NCI-H2107 treated with DMSO at 0.1 percent for 48 hours (cell line): Measurements from ENCODE around the gene RBMS1.

Experiments
- DNase-seq: peaks from one replicate; lab custom pipeline; 2025; ENCODE audit not compliant: unreplicated experiment; lab: John Stamatoyannopoulos, UW

RBMS1 gene, protein sequence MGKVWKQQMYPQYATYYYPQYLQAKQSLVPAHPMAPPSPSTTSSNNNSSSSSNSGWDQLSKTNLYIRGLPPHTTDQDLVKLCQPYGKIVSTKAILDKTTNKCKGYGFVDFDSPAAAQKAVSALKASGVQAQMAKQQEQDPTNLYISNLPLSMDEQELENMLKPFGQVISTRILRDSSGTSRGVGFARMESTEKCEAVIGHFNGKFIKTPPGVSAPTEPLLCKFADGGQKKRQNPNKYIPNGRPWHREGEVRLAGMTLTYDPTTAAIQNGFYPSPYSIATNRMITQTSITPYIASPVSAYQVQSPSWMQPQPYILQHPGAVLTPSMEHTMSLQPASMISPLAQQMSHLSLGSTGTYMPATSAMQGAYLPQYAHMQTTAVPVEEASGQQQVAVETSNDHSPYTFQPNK

DNA sequence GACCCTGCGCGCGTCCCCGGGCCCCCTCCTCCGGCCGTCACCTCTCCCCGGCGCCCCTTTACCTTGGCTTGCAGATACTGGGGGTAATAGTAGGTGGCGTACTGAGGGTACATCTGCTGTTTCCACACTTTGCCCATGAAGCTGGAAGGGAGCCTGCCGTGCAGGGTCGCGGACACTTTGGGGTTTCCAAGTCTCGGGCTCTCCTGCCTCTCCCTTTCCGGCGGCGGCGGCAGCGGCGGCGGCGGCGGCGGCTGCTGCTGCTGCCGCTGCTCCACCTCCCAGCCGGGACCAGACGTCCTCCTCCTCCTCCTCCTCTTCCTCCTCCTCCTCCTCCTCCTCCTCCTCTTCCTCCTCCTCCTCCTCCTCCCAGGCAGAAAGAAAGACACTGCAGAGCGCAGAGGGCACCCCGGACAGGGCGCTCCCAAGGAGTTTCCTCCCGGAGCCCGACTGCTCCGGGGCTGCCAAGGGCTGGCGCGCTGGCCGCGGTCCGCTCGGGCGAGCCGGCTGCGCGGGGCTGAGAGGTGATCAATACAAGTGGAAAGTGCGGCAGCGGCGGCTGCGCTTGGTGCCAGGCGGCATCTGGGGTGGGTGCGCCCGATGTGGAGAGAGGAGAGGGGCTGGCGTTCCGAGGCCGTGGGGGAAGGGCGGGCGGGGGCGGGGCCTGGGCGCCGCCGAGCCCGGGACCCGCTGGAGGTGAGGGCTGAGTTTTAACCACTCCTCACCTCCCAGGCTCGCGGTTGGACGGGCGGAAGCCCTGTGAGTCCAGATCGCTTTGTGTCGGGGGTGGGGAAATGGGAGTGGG, at the start of gene RBMS1:
TSS of gene RBMS1 (minus strand) at position 581 of the 802 bp plus-strand sequence. CDS start at position 137, 444 bp downstream.
- no peak for DNase-seq

DNA sequence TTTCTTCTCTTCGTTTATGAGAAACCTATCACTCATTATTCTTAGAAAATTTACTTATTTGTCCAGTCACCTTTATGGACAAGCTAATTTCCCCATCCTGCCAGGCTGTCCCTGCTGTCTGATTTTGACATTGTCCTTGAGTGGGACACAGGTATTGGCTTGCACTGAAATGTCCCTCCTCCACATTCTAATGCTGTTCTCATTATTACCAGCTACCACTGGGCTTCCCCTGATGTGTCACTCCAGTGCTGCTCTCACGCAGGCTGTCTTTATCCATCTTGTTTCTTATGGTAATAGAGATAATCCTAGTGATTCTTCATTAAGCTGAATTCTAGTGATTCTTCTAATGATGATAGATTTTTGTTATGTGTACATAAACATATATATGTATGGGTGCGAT, 48.1 kb upstream of the RBMS1 start:
- no peak for DNase-seq

DNA sequence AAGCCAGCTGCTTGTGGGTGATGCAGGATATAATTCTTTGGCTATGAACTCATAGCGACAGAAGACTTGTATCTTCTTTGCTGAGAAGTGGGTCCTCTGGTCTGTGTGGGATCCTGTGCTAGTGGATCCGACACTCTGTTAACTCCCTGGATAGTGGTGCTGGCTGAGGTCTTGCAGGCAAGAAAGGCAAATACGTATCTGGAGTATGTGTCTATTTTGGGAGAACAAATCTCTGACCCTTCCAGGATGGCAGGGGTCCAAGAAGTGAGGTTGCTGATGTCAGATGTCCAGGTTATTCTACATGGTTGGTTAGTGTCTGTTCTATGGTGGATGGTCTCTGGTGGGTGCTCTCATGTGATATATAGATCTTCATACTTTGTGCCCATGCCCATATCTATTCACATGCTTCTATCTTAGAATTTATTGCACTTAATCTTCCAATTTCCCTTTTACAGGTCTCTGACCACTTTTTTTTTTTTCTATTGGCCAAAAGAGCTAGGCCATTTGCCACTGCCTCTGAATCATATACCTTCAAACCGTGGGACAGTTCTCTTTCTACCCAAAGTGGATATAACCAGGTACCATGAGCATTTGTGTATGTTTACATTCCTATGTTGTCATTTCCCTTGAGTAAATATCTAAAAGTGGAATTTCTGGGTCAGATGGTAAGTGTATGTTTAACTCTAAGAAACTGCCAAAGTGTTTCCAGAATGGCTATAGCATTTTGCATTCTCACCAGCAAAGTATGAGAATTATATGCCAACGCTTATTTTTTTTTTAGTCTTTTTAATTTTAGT, 45.1 kb upstream of the RBMS1 start:
- DNase-seq = no peak

DNA sequence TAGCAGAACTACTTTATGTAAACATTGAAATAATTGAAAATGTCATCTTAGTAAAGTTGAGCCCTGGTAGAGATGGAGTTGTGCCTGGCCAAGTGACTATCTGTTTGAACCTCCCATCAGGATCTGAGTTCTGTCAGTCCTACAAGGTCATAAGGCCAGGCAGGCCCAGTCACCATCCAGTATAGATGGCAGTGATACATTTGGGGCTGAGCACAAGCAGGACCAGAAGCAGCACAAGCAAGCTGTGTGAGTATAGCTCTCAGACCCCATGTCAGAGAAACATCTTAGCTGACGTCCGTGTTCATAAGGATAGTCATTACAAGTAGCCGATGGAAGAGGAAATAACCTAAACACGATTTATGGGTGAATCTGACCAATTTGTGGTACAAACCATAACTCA, 44.5 kb upstream of the RBMS1 start:
- DNase-seq = no peak

DNA sequence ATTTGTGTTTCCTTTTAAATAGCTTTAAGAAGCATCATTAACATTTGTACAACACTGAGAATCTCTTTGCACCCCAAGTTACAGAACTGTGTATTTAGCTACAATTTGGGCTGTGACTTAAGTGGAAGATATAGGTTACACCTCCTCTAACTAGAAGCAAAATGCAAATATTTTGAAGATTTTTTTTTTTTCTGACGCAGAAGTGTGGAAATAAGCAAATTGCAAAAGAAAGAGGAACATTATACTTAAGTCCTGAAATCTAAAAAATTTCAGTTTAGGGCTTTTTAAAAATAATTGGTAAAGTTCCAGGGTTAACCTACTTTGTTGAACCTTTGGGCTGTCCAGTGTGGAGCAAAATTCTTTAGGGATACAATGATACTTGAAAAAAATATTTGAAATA, 41.4 kb upstream of the RBMS1 start:
- DNase-seq = no peak

DNA sequence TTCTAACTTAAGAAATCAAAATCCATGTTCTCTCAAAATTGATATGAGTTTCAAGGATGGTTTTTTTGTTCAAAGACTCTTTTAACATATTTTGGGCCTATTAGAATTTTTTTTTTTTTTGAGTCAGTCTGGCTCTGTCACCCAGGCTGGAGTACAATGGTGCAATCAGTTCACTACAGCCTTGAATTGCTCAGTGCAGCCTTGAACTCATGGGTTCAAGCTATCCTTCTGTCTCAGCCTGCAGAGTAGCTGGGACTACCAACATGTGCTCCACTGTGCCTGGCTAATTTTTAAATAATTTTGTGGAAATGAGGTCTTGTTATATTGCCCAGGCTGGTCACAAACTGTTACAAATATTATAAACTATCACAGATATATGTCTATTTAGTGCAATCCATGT, 40.6 kb upstream of the RBMS1 start:
- no peak for DNase-seq

DNA sequence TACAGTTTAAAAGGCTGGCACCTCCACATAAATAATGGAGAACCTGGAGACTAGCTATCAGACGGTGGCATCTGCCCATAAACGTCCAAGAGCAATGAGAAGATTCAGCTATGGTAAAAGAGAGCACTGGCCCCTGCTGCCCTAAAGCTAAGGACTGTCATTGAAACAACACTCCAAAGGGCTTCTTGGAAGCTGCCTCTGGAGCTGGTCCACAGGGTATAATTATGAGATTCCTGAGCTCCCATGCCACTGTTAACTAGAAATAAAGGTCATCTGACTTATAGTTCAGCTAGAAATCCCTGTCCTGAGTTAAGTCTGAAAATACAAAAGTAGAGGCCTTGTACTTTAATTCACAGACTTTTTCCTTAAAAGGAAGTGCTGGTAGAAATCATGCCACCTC, 39.9 kb upstream of the RBMS1 start:
- no peak for DNase-seq

DNA sequence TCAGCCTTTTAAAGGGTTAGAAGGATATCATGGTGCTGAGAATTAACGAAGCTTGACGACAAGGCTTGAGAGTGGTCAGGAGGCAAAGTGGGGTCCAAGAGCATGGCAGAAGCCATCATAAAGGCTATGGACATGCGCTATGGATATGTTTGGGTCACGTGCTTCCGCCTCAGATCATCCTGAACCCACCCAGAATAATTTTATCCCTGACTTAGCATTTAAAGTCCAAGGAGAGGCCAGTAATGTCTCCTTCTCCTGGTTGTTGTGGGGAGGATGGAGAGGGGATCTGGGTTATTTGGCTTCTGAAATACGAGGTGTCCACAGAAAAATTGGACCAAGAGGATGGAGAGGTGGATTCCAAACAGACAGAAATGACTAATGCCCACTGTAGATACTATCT, 38.8 kb upstream of the RBMS1 start:
- no peak for DNase-seq

DNA sequence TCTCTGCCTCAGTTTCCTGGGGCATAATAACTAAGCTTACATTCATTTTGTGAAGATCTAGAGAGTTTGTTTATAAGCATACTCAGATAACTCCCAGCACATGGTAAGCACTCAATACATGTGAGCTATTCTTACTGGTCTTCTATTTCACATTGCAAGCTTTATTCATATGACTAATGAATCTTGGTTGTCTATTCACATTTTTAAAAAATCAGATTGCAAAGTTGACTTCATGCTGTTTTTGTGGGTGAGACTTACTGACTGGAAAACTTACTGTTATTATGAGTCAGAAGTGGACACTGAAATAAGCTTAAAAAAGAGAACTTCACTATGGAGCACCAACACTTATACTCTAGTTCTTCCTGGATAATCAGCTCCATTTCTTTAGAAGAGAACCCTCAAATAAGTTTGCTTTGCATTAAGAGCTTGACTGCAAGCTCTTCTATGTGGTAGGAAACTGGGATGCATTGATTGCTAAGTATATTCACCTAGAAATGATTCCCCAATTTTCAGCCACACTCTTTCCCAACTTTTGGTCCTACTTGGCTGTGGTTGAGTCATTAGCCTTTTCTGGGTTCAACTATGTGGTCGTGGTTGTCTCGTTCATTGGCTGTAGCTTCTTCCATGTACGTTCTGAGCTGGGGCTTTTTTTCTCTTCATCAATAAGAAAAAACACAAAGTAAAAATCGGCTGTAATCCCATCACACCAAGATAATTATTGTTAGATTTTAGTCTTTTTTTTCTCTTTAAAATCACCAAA, 29.5 kb upstream of the RBMS1 start:
- no peak for DNase-seq

DNA sequence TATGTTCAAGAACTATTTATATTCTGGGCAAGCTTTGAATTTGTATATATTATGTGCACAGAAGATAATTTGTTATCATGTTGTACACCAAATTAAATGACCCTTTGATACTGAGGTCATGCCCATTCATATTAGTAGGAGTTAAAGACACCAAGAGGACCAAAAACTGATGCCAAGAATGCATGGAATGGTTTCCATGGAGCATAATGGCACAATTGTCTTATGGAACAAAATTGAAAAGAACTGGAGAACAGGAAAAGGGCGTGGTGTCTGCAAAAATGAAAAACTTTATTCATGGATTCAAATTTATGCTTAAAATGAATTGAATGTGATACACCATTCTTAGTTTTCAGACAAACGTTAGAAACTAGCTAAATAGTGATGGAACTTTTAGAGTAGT, 24.1 kb upstream of the RBMS1 start:
- no peak for DNase-seq

DNA sequence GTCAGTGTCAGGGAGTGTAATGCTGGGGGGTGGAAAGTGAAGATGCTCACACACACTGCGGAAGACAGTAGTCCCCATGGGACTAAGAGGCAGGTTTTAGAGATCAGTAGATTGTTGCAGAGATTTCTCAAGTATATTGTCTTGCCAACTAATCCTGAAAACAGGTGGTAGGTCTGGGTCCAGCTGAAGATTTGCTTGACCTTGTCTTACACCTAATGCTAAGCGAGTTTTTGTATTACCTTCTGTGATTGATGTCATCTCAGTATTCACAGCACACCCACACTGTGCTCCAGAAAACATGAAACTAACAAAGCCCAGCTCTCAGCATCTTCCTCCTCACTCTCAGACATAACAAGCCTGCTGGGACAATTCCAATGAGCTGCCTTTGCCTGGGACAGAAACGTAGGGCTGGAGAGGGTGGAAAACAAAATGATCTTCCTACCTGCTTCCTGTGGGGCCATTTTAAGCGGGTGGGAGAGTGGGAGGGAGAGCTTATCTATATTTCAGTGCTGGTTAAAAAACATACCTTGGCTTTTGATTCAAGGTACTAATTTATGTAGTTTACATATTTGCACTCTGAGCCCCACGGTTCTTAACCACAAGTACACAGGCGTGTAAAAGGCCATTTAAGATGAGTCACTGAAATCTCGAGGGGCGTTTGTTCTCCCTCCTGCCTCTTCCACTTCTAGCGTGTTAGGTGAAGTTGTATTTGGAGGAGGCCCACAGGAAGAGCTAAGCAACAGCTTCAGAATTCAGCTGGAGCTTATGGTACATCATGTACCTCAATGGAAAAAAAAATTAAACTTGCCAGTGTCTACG, 23.1 kb upstream of the RBMS1 start:
- no peak for DNase-seq

DNA sequence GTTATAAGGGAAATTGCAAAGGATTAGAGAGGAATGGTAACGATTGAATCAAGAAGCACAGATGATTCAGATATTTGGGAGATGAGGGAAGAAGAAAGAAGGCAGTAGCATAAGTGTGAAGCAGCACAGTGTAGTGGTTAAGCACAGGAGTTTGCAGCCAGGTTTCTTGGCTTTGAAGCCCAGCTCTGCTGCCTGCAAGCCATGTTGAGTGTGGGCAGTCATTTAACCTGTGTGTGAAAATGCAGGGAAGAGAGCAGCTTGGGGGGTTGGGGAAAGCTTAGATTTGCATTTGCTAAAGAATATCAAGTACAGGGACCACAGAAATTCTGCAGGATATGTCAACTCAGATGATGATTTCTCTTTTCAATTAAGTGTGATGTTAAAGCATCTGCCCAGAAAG, 21.5 kb upstream of the RBMS1 start:
- DNase-seq = no peak

DNA sequence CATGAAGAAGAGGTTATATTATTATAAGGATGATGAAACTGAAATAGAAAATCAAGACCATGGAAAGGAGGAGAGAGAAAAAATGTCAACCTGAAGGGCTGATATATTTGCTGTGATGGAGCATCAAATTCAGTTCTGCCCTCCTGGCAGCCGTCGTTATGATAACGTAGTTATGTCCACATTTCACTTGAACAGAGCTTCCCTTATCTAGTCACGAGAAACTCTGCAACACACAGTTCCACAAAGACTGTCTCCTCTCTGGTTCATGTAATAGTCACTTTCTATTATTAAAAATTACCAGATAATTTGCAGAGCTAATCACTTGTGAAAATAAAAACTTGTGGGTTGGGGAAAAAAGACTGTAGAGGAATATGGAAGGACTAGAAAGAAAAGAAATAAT, 19.5 kb upstream of the RBMS1 start:
- DNase-seq = no peak

DNA sequence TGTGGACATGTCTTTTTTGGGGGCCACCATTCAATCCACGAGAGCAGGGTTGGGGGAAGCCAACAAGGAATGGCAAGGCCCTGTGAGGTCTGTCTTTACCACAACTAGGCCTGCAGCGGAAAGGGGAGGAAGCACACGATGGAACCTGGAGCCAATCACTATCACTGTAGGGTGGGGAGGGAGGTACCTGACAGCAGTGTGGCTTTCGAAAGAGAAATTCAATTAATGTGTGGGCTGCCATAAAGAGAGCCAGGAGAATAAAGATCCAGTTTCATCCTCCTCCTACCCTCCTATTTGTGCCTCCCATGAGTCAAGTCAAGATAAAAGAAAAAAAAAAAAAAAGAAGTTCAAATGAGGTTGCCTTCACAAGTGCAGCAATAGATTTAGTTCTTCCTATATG, 18.9 kb upstream of the RBMS1 start:
- DNase-seq = peak; percentile 27

DNA sequence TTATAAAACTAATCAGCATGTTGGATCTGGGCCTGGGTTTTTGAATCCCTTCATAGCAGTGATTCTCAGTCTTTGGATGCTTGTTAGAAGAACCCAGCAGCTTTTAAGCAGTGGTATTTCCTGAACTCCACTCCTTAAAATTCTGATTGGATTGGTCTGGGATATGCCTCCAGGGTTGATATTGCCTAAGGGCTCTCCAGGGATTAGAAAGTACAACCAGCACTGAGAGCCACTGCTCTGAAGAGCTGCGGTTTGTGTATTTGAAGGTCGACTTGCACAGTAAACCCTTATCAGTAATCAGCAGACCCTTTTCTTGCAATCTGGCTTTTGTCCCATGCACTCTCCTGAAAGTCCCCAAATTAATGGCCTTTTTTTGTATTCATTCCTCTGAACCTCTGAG, 17.0 kb upstream of the RBMS1 start:
- DNase-seq = peak; percentile 77

DNA sequence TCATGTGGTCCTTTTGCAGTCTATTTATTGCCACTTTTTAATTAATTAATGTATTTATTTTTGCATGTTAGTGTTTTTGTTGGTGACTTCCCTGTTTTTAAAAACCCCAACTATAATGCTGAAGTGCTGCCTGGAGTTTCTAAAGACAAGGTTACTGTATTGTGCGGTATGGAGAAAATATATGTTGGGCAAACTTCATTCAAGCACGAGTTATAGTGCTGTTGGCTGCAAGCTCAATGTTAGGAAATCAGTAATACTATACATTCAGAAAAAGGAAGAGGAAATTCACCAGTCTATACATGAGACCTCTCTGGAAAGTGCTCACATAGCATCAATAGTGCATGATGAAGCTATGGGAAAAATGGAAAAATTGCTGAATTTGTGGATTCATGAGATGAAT, 15.4 kb upstream of the RBMS1 start:
- DNase-seq = no peak

DNA sequence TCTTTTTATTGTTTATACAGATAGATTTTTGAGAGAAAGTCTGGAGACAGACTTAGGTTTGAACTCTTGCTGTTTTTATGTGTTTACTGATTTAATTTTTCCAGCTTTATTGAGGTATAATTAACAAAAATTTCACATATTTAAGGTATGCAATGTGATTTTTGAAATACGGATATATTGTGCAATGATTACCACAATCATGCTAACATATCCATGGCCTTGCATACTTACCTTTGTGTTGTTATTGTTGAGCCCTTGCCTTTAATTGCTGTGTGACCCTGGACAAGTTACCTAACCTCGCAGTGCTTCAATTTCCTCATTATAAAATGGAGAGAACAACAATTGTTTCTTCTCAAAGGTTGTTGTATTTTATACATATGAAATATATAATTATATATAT, 13.9 kb upstream of the RBMS1 start:
- DNase-seq = no peak

DNA sequence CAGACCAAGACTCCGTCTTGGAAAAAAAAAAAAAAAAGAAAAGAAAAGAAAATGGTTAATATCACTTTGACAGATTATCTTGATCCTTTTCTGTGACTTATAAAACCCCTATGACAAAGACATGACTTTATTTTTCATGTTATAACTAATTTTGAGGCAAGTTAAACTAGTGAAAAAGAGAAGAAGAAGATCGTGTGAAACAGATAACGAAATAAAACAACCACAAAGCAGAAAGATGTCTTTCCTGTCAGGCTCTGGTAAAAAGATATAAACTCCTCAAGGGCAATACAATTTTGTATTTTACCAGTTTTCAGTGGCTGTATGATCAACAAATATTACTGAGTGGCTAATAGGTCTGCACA, 13.4 kb upstream of the RBMS1 start:
- DNase-seq = no peak

DNA sequence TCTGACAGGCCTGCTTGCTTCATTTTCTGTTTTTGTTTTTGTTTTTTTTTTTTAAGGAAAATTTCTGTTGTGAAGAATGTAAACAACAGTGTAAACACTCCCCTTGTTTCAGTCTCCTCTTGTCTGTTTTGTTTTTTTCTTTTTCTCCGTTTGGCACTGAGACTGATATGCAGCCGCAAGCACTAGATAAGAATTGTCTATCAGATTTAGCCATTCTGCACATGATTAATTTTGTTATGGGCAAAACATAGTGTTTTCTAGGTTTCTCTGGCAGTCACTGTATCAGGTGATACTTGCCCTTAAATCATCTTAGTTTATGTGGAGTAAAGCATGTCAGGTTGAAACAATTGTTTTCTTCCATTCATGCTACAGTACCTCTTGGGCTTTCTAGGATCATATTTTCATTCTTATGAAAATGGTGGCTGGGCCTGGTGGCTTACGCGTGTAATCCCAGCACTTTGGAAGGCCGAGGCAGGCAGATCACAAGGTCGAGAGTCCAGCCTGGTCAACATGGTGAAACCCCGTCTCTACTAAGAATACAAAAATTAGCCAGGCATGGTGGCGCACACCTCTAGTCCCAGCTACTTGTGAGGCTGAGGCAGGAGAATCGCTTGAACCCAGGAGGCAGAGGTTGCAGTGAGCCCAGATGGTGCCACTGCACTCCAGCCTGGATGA, 12.9 kb upstream of the RBMS1 start:
- DNase-seq = no peak

DNA sequence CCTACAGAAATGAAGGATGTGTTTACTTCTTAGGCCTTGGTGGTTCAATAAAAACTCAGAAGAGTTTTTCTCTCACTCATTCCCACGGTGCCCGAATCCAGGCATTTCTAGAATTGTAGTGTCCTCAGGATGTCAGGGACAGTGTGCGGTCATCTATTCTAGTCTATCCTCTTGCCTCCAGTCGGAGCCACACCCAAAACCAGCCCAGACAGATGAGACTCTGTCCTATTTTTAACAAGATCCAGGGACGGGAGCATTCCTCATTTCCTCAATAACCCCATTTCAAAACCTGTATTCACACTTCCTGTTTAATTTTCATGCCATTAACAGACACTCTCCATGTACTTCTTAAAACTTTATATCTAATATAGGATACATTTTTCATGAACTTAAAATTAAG, 11.6 kb upstream of the RBMS1 start:
- no peak for DNase-seq
